Parathyroid adenoma (tissue), 2 donors: Measurements from ENCODE around the gene RAB3B.

ENCODE experiments used
- H2AFZ ChIP-seq: fragments of 300-600 bp; sonication (generic); one replicate; pipeline ENCODE4 v1.7.0; 2017; ENCODE audit warnings: antibody characterized with exemption, mild to moderate bottlenecking
- H3K27ac ChIP-seq: fragments of 300-600 bp; sonication (generic); one replicate; pipeline ENCODE4 v1.7.0; 2017
- H3K27me3 ChIP-seq: fragments of 300-600 bp; sonication (generic); one replicate; pipeline ENCODE4 v1.7.0; 2017; ENCODE audit warnings: low read length; ENCODE audit not compliant: control insufficient read depth, insufficient read depth
- H3K36me3 ChIP-seq: fragments of 300-600 bp; sonication (generic); one replicate; pipeline ENCODE4 v1.7.0; 2017; ENCODE audit warnings: low read length; ENCODE audit not compliant: control insufficient read depth, insufficient read depth
- H3K4me1 ChIP-seq: fragments of 300-600 bp; sonication (generic); one replicate; pipeline ENCODE4 v1.7.0; 2017; ENCODE audit warnings: control low read depth
- H3K4me2 ChIP-seq: fragments of 300-600 bp; sonication (generic); one replicate; pipeline ENCODE4 v1.7.0; 2017; ENCODE audit warnings: low read length
- H3K4me3 ChIP-seq: fragments of 300-600 bp; sonication (generic); one replicate; pipeline ENCODE4 v1.7.0; 2017; ENCODE audit warnings: low read depth, low read length
- H3K79me2 ChIP-seq: fragments of 300-600 bp; sonication (generic); one replicate; pipeline ENCODE4 v1.7.0; 2017; ENCODE audit warnings: control low read depth
- H3K9ac ChIP-seq: fragments of 300-600 bp; sonication (generic); one replicate; pipeline ENCODE4 v1.7.0; 2017; ENCODE audit warnings: mild to moderate bottlenecking
- H3K9me3 ChIP-seq: fragments of 300-600 bp; sonication (generic); one replicate; pipeline ENCODE4 v1.7.0; 2017; ENCODE audit warnings: low read length; ENCODE audit not compliant: control insufficient read depth
- TF ChIP-seq, protein P1 (sequence below): fragments of 300-600 bp; sonication (generic); IDR thresholded peaks from one replicate; pipeline ENCODE4 v1.7.0; 2017; ENCODE audit warnings: antibody characterized with exemption, mild to moderate bottlenecking
- donor health status: primary hyperparathyroidism.

RAB3B gene

DNA sequence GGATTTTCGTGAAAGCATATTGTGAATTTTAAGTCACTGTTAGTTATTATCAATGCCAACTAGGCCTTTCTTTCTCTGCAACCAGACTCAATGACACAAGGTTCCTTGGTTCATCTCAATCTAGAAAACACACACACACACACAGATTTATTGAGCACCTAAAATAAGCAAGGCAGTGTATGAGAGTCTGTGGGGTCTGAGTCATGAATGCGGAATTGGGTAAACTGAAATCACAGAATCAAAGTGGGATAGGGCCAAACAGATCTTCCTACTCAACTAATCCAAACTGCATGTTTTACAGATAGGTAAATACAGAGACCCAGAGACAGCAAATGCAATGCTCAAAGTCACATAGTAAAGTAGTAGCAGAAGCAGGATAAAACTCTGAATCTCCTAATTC lies 63.5 kb downstream of the RAB3B start:
- H3K4me1 ChIP-seq: no peaks in the 10 kb centered on the region
- H3K4me2 ChIP-seq: no peak overlapping the region
- H3K4me3 ChIP-seq: no peak overlapping the region
- no peaks in the 10 kb centered on the region for H3K9me3 ChIP-seq
- no peaks in the 10 kb centered on the region for H3K36me3 ChIP-seq
- H3K79me2 ChIP-seq: no peaks in the 10 kb centered on the region
- H3K27me3 ChIP-seq: no peaks in the 10 kb centered on the region
- no peak overlapping the region for H3K9ac ChIP-seq
- TF ChIP-seq, protein P1, sequence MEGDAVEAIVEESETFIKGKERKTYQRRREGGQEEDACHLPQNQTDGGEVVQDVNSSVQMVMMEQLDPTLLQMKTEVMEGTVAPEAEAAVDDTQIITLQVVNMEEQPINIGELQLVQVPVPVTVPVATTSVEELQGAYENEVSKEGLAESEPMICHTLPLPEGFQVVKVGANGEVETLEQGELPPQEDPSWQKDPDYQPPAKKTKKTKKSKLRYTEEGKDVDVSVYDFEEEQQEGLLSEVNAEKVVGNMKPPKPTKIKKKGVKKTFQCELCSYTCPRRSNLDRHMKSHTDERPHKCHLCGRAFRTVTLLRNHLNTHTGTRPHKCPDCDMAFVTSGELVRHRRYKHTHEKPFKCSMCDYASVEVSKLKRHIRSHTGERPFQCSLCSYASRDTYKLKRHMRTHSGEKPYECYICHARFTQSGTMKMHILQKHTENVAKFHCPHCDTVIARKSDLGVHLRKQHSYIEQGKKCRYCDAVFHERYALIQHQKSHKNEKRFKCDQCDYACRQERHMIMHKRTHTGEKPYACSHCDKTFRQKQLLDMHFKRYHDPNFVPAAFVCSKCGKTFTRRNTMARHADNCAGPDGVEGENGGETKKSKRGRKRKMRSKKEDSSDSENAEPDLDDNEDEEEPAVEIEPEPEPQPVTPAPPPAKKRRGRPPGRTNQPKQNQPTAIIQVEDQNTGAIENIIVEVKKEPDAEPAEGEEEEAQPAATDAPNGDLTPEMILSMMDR: no peak
- H2AFZ ChIP-seq: no peak overlapping the region
- H3K27ac ChIP-seq: no peak overlapping the region

DNA sequence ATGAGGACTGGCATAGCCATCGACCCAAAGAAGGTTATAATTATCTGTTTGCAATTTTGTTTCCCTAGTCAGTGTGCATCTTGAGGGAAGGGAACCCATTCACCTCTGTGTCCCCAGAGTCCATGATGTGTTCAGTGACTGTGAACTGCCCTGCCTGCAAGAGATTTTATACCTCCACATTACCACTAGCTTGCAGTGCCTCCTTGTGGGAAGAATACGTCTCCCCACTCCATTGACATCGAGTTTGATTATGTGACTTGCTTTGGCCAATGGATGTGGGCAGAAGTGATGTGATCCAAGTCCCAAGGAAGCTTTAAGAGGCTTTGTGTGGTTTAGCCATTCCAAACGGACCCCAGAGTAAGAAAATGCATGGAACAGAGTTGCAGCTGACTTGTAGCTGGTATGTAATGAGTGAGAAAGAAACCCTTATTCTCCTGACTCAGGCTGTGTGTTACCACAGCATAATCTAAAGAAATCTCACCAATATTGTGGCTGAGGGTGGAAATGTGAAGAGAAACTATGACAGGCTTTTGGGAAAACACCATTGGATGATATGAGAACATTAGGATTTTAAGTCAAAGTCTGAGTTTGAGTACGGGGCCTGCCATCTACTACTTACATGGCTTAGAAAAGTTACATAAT lies 64.2 kb downstream of the RAB3B start:
- no peak overlapping the region for H3K4me2 ChIP-seq
- no peaks in the 10 kb centered on the region for H3K4me1 ChIP-seq
- no peak overlapping the region for H3K27ac ChIP-seq
- TF ChIP-seq, protein P1: no peak
- no peak overlapping the region for H3K4me3 ChIP-seq
- H3K79me2 ChIP-seq: no peaks in the 10 kb centered on the region
- H2AFZ ChIP-seq: no peak overlapping the region
- no peak overlapping the region for H3K9ac ChIP-seq
- no peaks in the 10 kb centered on the region for H3K9me3 ChIP-seq
- H3K36me3 ChIP-seq: no peaks in the 10 kb centered on the region
- H3K27me3 ChIP-seq: no peaks in the 10 kb centered on the region

DNA sequence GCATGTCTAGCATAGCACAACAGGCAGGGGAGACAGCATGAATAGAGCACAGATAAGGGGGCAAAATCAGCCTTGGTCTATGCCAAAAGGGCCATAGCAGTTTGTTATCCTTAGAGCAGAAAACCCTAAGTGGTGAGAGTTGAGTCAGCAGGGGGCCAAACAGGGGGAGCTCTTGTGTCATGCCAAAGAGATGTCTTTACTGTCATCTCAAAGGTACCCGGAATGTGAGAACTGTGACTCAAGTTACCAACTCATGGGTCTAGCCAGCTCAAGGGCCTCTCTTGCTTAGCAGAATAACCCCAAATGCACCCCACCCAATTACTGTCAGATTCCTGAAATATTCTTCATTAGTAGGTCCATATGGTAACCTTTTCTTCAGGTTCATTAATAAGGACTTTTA lies 66.0 kb downstream of the RAB3B start:
- H3K9ac ChIP-seq: no peak overlapping the region
- no peak overlapping the region for H3K4me3 ChIP-seq
- no peak overlapping the region for H2AFZ ChIP-seq
- no peaks in the 10 kb centered on the region for H3K27me3 ChIP-seq
- no peaks in the 10 kb centered on the region for H3K4me1 ChIP-seq
- TF ChIP-seq, protein P1: no peak
- no peaks in the 10 kb centered on the region for H3K79me2 ChIP-seq
- no peaks in the 10 kb centered on the region for H3K36me3 ChIP-seq
- H3K9me3 ChIP-seq: no peaks in the 10 kb centered on the region
- H3K4me2 ChIP-seq: no peak overlapping the region
- no peak overlapping the region for H3K27ac ChIP-seq

DNA sequence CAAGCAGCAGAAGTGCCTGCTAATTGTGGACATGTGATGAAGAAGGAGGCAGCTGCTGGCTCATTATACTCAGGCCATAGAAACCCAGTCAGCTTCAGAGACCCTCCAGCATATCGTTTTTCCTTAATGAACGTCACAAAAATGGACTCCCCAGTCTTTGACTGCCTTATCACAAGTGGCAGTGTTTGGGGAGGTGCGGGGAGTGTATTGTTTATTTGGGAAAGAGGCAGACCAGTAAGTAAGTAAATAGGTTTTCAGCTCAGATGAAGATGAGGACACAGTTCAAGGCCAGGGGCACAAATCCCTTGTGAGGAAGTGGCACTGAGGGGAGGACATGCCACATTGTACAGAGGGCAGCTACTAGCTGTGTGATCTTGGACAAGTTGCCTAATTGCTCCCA lies 68.5 kb downstream of the RAB3B start:
- TF ChIP-seq, protein P1: no peak
- Histone ChIP-seq H3K36me3 (no peaks in the 10 kb centered on the region), H3K27me3 (no peaks in the 10 kb centered on the region), H3K4me1 (no peaks in the 10 kb centered on the region), H2AFZ (no peak overlapping the region), H3K4me2 (no peak overlapping the region), H3K79me2 (no peaks in the 10 kb centered on the region), H3K9ac (no peak overlapping the region), H3K4me3 (no peak overlapping the region), H3K27ac (no peak overlapping the region), H3K9me3 (no peaks in the 10 kb centered on the region)

DNA sequence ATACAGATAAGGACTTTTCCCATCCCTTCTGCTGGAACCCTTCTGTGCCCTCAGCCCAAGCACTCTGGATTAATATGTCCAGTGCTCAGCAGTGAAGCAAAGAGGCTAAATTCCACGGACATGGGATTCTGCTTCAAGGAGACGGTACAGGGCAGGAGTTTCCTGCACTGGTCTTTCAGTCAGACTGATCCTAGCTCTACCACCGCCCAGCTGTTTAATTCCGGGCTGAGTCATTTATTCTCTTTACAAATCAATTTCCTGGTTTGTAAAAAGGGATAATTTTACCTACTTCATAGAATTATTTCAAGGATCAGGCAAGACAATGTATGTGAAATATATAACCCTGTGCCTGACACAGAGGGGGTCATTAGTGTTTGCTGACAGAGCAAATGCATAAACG lies 70.4 kb downstream of the RAB3B start:
- Histone ChIP-seq H3K36me3 (no peaks in the 10 kb centered on the region), H3K4me1 (no peaks in the 10 kb centered on the region), H3K27me3 (no peaks in the 10 kb centered on the region), H3K79me2 (no peaks in the 10 kb centered on the region), H3K9me3 (no peaks in the 10 kb centered on the region), H3K4me3 (no peak overlapping the region), H3K9ac (no peak overlapping the region), H3K4me2 (no peak overlapping the region), H3K27ac (no peak overlapping the region), H2AFZ (no peak overlapping the region)
- TF ChIP-seq, protein P1: no peak
